Prostate gland (tissue), 2 donors: ENCODE measurements around the gene HOXA1.

ENCODE experiments used
- POLR2AphosphoS5 ChIP-seq: sonication (generic); formaldehyde crosslinking; IDR thresholded peaks from one replicate; pipeline ENCODE4 v1.6.1; 2017; ENCODE audit warnings: antibody characterized with exemption
- TF ChIP-seq, protein P1 (sequence below), 4 experiments: fragments of 200-600 bp in 2 of 4; fragments of 450-650 bp in 2 of 4; sonication (generic) in 2 of 4; IDR thresholded peaks; 1 replicate in 3 of 4; 2 replicates in 1 of 4; pipeline ENCODE4 v1.5.1; 2016 to 2019; ENCODE audit warnings: antibody characterized with exemption in 4 of 4, mild to moderate bottlenecking in 2 of 4, moderate library complexity in 2 of 4

DNA sequence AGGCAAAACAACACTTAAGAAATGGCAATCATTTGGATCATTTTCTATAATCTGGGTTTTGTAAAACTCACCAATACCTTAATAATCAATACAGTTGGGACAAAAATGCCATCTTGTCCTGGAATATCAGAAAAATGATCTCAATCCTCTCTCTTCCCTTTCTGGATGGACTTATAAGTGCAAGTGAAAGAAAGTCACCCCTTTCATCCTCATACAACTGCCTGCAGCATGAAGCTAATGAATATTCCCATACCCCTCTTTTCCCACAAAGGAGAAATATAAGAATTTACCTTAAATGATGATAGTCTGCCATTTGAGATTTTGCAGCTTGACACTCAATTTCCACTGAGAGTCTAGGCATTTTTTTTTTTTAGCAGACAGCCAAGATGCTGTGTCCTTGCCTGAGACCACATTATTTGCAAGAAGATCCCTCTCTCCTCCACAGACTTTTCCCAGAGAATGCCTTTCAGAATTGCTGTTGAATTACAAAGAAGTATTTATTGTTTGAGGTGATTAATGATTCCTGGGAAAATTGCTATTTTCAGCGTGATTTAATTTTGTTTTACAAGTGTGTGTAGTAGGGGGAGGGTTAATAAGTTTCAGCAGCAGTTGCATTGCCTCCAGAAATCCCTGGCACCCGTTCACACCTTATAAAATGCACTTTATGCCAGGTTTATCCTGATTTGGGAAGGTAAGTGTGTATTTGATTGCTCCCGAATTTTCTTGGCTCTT is 31.0 kb upstream of the HOXA1 start:
- TF ChIP-seq POLR2AphosphoS5: no peak
- TF ChIP-seq, protein P1, sequence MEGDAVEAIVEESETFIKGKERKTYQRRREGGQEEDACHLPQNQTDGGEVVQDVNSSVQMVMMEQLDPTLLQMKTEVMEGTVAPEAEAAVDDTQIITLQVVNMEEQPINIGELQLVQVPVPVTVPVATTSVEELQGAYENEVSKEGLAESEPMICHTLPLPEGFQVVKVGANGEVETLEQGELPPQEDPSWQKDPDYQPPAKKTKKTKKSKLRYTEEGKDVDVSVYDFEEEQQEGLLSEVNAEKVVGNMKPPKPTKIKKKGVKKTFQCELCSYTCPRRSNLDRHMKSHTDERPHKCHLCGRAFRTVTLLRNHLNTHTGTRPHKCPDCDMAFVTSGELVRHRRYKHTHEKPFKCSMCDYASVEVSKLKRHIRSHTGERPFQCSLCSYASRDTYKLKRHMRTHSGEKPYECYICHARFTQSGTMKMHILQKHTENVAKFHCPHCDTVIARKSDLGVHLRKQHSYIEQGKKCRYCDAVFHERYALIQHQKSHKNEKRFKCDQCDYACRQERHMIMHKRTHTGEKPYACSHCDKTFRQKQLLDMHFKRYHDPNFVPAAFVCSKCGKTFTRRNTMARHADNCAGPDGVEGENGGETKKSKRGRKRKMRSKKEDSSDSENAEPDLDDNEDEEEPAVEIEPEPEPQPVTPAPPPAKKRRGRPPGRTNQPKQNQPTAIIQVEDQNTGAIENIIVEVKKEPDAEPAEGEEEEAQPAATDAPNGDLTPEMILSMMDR (IDR thresholded peaks at IDR 0.05): no peak
